H9 (cell line): ENCODE data around the gene CD8A. TPM values are rescaled to one million over a fixed set of nuclear protein-coding genes. Genes with fewer than 3 reads are reported as not detected.

Experiments used
- DNase-seq: peaks from one replicate; pipeline ENCODE4 v3.0.0-alpha.2; 2017
- H2AFZ ChIP-seq: one replicate; pipeline ENCODE4 v1.6.1; 2013; ENCODE audit warnings: mild to moderate bottlenecking, low read length, control low read depth, moderate library complexity
- H2AK5ac ChIP-seq: 2 replicates; pipeline ENCODE4 v1.6.1; 2013; ENCODE audit warnings: low read length, control low read depth, mixed read lengths; ENCODE audit not compliant: insufficient read length
- H2BK120ac ChIP-seq: one replicate; pipeline ENCODE4 v1.6.1; 2013; ENCODE audit warnings: low read depth, mild to moderate bottlenecking, low read length, control low read depth, inconsistent platforms; ENCODE audit not compliant: poor library complexity, severe bottlenecking
- H2BK12ac ChIP-seq: 2 replicates; pipeline ENCODE4 v1.6.1; 2013; ENCODE audit warnings: low read length, control low read depth, mixed read lengths, low read depth; ENCODE audit not compliant: insufficient read length
- H2BK15ac ChIP-seq: 2 replicates; pipeline ENCODE4 v1.6.1; 2013; ENCODE audit warnings: low read depth, low read length, control low read depth
- H2BK20ac ChIP-seq: one replicate; pipeline ENCODE4 v1.6.1; 2013; ENCODE audit warnings: low read depth, mild to moderate bottlenecking, low read length, control low read depth, inconsistent platforms; ENCODE audit not compliant: poor library complexity, severe bottlenecking
- H2BK5ac ChIP-seq: 2 replicates; pipeline ENCODE4 v1.6.1; 2013; ENCODE audit warnings: low read length, control low read depth, mixed read lengths; ENCODE audit not compliant: insufficient read length
- H3K14ac ChIP-seq: 2 replicates; pipeline ENCODE4 v1.6.1; 2013; ENCODE audit warnings: low read length, control low read depth; ENCODE audit not compliant: insufficient read depth
- H3K18ac ChIP-seq: 2 replicates; pipeline ENCODE4 v1.6.1; 2013; ENCODE audit warnings: low read depth, mild to moderate bottlenecking, mixed read lengths, low read length, control low read depth; ENCODE audit not compliant: insufficient read length
- H3K23ac ChIP-seq: 2 replicates; pipeline ENCODE4 v1.6.1; 2013; ENCODE audit warnings: low read length, control low read depth, mixed read lengths, low read depth; ENCODE audit not compliant: insufficient read length
- H3K23me2 ChIP-seq: 2 replicates; pipeline ENCODE4 v1.6.1; 2013; ENCODE audit warnings: low read depth, mild to moderate bottlenecking, mixed read lengths, low read length, control low read depth; ENCODE audit not compliant: insufficient read length, poor library complexity, severe bottlenecking
- H3K27ac ChIP-seq: 2 replicates; pipeline ENCODE4 v1.5.1; 2013; ENCODE audit warnings: low read length, control low read depth, mixed read lengths, low read depth; ENCODE audit not compliant: insufficient read length
- H3K27me3 ChIP-seq: 2 replicates; pipeline ENCODE4 v1.6.1; 2013; ENCODE audit warnings: low read length, control low read depth, inconsistent platforms; ENCODE audit not compliant: insufficient read depth
- H3K4ac ChIP-seq: 2 replicates; pipeline ENCODE4 v1.6.1; 2013; ENCODE audit warnings: low read depth, mild to moderate bottlenecking, control low read depth, inconsistent platforms, low read length, moderate library complexity
- H3K4me1 ChIP-seq: 2 replicates; pipeline ENCODE4 v1.6.1; 2013; ENCODE audit warnings: low read length, control low read depth, inconsistent platforms; ENCODE audit not compliant: insufficient read depth
- H3K4me2 ChIP-seq: 2 replicates; pipeline ENCODE4 v1.6.1; 2013; ENCODE audit warnings: low read length, control low read depth, mixed read lengths; ENCODE audit not compliant: insufficient read length, insufficient read depth
- H3K56ac ChIP-seq: 2 replicates; pipeline ENCODE4 v1.6.1; 2013; ENCODE audit warnings: low read depth, mild to moderate bottlenecking, mixed read lengths, low read length, control low read depth; ENCODE audit not compliant: insufficient read length
- H3K79me1 ChIP-seq: 2 replicates; pipeline ENCODE4 v1.6.1; 2013; ENCODE audit warnings: low read depth, mild to moderate bottlenecking, moderate library complexity, low read length, control low read depth, inconsistent platforms; ENCODE audit not compliant: insufficient read depth, poor library complexity, severe bottlenecking
- H3K79me2 ChIP-seq: 2 replicates; pipeline ENCODE4 v1.6.1; 2013; ENCODE audit warnings: low read length, control low read depth, inconsistent platforms; ENCODE audit not compliant: insufficient read depth
- H3K9ac ChIP-seq: 2 replicates; pipeline ENCODE4 v1.6.1; 2013; ENCODE audit warnings: low read length, control low read depth, mixed read lengths; ENCODE audit not compliant: insufficient read length; ENCODE audit errors: extremely low read depth
- H3K9me3 ChIP-seq: one replicate; pipeline ENCODE4 v1.6.1; 2013; ENCODE audit warnings: low read depth, low read length, inconsistent platforms; ENCODE audit not compliant: control insufficient read depth
- H3T11ph ChIP-seq: one replicate; pipeline ENCODE4 v1.6.1; 2013; ENCODE audit warnings: mild to moderate bottlenecking, low read length, control low read depth, inconsistent platforms
- H4K20me1 ChIP-seq: one replicate; pipeline ENCODE4 v1.6.1; 2013; ENCODE audit not compliant: control insufficient read depth, insufficient read length, insufficient read depth
- H4K5ac ChIP-seq: 2 replicates; pipeline ENCODE4 v1.6.1; 2013; ENCODE audit warnings: low read depth, mild to moderate bottlenecking, mixed read lengths, low read length, control low read depth; ENCODE audit not compliant: insufficient read length
- H4K8ac ChIP-seq: replicated peaks from 2 replicates; pipeline ENCODE4 v1.6.1; 2013; ENCODE audit warnings: low read length, control low read depth, mixed read lengths, low read depth; ENCODE audit not compliant: insufficient read length
- H4K91ac ChIP-seq: 2 replicates; pipeline ENCODE4 v1.6.1; 2013; ENCODE audit warnings: low read depth, mild to moderate bottlenecking, moderate library complexity, mixed read lengths, low read length, control low read depth; ENCODE audit not compliant: insufficient read length
- H3K27ac Mint-ChIP-seq, 3 experiments: 2 replicates in 2 of 3; 3 replicates in 1 of 3; pipeline ENCODE4 v1.8.0; 2020 to 2021; ENCODE audit warnings: mixed read lengths in 3 of 3, mild to moderate bottlenecking in 1 of 3, moderate library complexity in 1 of 3
- H3K27me3 Mint-ChIP-seq: 2 replicates; pipeline ENCODE4 v1.8.0; 2021; ENCODE audit warnings: low read depth, mild to moderate bottlenecking, moderate library complexity, mixed read lengths
- H3K36me3 Mint-ChIP-seq, 3 experiments: 2 replicates in 2 of 3; 3 replicates in 1 of 3; pipeline ENCODE4 v1.8.0; 2020 to 2021; ENCODE audit warnings: low read depth in 3 of 3, mixed read lengths in 3 of 3; ENCODE audit not compliant: insufficient read depth in 1 of 3
- H3K4me1 Mint-ChIP-seq, 2 experiments: 2 replicates each; pipeline ENCODE4 v1.8.0; 2020; ENCODE audit warnings: mixed read lengths in 2 of 2
- H3K4me3 Mint-ChIP-seq, 2 experiments: 2 replicates in 1 of 2; 3 replicates in 1 of 2; pipeline ENCODE4 v1.8.0; 2020 to 2021; ENCODE audit warnings: mild to moderate bottlenecking in 2 of 2, mixed read lengths in 2 of 2, moderate library complexity in 1 of 2
- H3K9me3 Mint-ChIP-seq, 2 experiments: 2 replicates in 1 of 2; 3 replicates in 1 of 2; pipeline ENCODE4 v1.8.0; 2020; ENCODE audit warnings: mild to moderate bottlenecking in 2 of 2, mixed read lengths in 2 of 2, moderate library complexity in 1 of 2
- CTCF ChIP-seq: fragments of 200-600 bp; sonication (generic); conservative IDR thresholded peaks from 3 replicates; pipeline ENCODE4 v1.8.0; 2021; ENCODE audit warnings: antibody characterized with exemption, mild to moderate bottlenecking
- WGBS: extraction: QIAGEN DNeasy Blood & Tissue Kit; methylation state at CpG from one replicate; pipeline ENCODE4 v1.1.7; 2013; ENCODE audit warnings: missing lambda C conversion rate, low lambda C conversion rate, mixed read lengths; ENCODE audit not compliant: insufficient read length; ENCODE audit errors: extremely low coverage; 5-methylcytosine and 5-hydroxymethylcytosine counted together
- total RNA-seq: library from RNA; stranded (reverse); gene quantifications from 2 replicates; pipeline ENCODE4 v1.2.1, GENCODE V29; 2021

CD8A gene
- total RNA-seq, 1 experiment from 2014 or later: not detected

GRCh38 chr2:86788165-86788564 is 2.5 kb downstream of the CD8A start:
- DNase-seq: no peak
- TF ChIP-seq CTCF: no peak
- no peaks in the 10 kb centered on the region for H3K79me2 ChIP-seq
- H3K56ac ChIP-seq: no peak overlapping the region
- Mint-ChIP-seq H3K36me3 (no peaks in the 10 kb centered on the region), H3K4me3 (no peak overlapping the region; a peak in 1 of 5 replicates), H3K4me1 (peaks cover 9 to 24% of the 10 kb centered on the region in 2 experiments), H3K27ac (no peak overlapping the region), H3K9me3 (peaks cover 3 to 4% of the 10 kb centered on the region in 2 experiments; a peak in 2 of 5 replicates), H3K27me3 (peaks cover 81% of the 10 kb centered on the region)
- peaks cover 5% of the 10 kb centered on the region for H3K23me2 ChIP-seq
- no peak overlapping the region for H2BK12ac ChIP-seq
- no peak overlapping the region for H2BK120ac ChIP-seq
- H3K14ac ChIP-seq: no peak overlapping the region
- no peak overlapping the region for H4K5ac ChIP-seq
- no peak overlapping the region for H3K4me2 ChIP-seq
- no peaks in the 10 kb centered on the region for H4K20me1 ChIP-seq
- H3K18ac ChIP-seq: no peak overlapping the region
- H3K4me1 ChIP-seq: no peaks in the 10 kb centered on the region
- no peak overlapping the region for H3T11ph ChIP-seq
- H3K79me1 ChIP-seq: no peaks in the 10 kb centered on the region
- no peaks in the 10 kb centered on the region for H3K9me3 ChIP-seq
- no peak overlapping the region for H3K9ac ChIP-seq
- no peak overlapping the region for H4K8ac ChIP-seq
- no peak overlapping the region for H3K23ac ChIP-seq
- H3K27me3 ChIP-seq: peaks cover 45% of the 10 kb centered on the region; the same call in 1 of the 2 replicates
- H2BK15ac ChIP-seq: no peak overlapping the region
- H2AK5ac ChIP-seq: no peak overlapping the region
- no CpG with 5 or more reads among the region's 7 CpGs for WGBS
- H2BK20ac ChIP-seq: no peak overlapping the region
- H4K91ac ChIP-seq: no peak overlapping the region
- no peak overlapping the region for H2BK5ac ChIP-seq
- H2AFZ ChIP-seq: no peak overlapping the region
- no peak overlapping the region for H3K27ac ChIP-seq
- no peak overlapping the region for H3K4ac ChIP-seq
